Raji (cell line): ENCODE data around the gene PRDX5.
A peak's percentile ranks its signal among the peaks of the same experiment; 100 is the strongest.

ENCODE experiments used
- POLR2A ChIP-seq: IDR thresholded peaks from 2 replicates; pipeline ENCODE4 v1.6.1; 2011; ENCODE audit warnings: low read depth, low read length, control low read depth; ENCODE audit not compliant: insufficient read depth

The PRDX5 gene

GRCh38 chr11:64357446-64357845 lies 39.5 kb downstream of the PRDX5 start:
- no peak for TF ChIP-seq POLR2A

GRCh38 chr11:64357904-64358535 lies 40.1 kb downstream of the PRDX5 start:
- TF ChIP-seq POLR2A, result no peak

DNA sequence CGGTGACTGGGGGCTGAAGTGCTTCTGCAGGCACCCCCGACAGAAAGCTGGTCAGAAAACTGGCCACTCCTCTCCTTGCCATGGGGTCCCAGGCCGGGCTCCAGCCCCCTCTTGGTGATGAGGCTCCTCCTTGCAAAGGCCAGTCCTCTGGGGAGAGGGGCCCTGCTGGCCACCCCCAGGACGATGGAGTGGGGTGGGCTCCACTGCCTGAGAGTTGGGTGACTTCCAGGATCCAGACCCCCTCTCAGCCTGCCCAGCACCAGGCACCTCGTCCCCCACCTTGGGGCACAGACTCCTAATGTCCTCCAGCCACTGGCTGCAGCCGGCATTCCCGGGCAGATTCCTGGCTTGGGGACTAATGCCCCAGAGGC lies 40.6 kb downstream of the PRDX5 start:
- no peak for TF ChIP-seq POLR2A

DNA sequence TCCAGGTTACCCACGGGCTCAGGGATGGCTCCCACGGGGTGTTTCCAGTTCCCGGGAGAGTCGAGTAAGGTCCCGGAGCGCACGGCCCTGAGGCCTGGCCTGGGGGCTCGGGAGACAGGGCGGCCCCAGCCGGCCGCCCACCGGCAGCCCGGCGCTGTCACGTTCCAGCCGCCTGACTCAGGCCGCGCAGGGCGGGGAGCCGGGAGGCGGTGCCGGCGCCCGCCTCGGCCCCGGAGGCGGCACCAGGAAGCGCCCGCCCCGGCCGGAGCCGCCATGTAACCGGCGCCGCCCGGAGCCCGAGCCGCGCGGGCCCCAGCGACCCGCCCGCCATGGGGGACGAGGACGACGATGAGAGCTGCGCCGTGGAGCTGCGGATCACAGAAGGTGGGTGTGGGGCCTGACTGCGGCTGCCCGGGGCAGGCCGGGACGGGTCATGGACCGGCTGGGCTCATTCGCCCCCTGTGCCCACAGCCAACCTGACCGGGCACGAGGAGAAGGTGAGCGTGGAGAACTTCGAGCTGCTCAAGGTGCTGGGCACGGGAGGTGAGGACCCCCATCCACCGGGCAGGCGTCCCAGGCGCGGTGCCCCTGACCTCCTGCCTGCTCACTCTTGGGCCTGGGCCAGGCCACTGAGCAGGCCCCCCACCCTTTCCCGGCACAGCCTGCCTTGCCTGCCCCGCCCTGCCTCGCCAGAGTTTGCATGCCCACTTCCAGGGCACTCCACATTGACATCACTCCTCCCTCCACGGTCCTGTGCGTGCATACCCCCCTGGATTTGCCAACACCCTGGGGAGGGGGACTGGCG lies 41.2 kb downstream of the PRDX5 start, which contains the start of gene RPS6KA4:
Gene RPS6KA4, plus strand, starts transcription at position 256 of the 805 bp plus-strand sequence. Its CDS starts 74 bp downstream, at position 330.
- TF ChIP-seq POLR2A, result peak; percentile 69

- no peak for TF ChIP-seq POLR2A
Observed at GRCh38 chr11:64359712-64360445, 42.0 kb downstream of the PRDX5 start.

DNA sequence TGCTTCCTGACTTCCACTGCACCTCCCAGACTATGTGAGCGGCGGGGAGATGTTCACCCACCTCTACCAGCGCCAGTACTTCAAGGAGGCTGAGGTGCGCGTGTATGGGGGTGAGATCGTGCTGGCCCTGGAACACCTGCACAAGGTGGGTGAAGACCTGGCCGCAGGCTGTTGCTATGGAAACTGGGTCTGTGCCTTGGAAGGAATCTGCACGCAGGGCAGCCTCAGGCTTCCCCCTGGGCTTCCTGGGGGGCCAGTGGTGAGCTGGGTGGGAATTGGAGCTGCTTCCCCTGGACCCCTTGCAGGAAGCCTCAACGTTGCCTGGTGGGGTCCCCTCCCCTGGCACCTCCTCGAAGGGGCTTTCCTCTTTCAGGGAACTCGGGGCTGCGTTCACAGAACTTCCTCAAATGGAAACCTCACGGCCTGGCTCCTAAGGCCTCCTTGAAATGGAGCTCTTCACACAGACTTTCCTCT lies 42.6 kb downstream of the PRDX5 start:
- no peak for TF ChIP-seq POLR2A

DNA sequence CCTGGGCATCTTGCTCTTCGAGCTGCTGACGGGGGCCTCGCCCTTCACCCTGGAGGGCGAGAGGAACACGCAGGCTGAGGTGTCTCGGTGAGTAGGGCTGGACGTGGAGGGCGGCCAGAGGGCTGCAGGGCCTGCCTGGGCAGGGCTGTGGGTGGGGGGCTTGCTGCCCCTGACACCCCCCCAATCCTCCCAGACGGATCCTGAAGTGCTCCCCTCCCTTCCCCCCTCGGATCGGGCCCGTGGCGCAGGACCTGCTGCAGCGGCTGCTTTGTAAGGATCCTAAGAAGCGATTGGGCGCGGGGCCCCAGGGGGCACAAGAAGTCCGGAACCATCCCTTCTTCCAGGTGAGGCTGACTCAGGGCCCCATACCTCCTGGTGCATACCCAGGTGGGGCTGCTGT lies 43.7 kb downstream of the PRDX5 start:
- TF ChIP-seq POLR2A, result no peak

DNA sequence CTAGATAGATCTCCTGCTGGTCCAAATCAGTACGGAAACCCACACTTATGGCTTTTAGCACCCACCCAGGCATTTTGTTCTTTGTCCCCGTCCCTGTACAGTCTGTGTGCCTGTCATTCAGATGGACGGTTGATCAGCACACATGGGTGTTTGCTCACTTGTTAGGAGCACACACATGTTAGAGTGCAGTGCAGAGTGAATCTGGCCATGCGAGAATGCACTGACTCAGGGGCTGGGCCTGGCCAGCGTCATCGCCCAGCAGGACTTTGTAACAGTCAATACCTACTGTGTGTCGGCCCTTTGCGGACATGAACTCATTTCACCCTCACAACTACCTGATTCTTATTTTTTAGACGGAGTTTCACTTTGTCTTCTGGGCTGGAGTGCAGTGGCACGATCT lies 44.4 kb downstream of the PRDX5 start:
- no peak for TF ChIP-seq POLR2A

GRCh38 chr11:64364435-64364834 lies 46.5 kb downstream of the PRDX5 start:
- TF ChIP-seq POLR2A, result no peak

DNA sequence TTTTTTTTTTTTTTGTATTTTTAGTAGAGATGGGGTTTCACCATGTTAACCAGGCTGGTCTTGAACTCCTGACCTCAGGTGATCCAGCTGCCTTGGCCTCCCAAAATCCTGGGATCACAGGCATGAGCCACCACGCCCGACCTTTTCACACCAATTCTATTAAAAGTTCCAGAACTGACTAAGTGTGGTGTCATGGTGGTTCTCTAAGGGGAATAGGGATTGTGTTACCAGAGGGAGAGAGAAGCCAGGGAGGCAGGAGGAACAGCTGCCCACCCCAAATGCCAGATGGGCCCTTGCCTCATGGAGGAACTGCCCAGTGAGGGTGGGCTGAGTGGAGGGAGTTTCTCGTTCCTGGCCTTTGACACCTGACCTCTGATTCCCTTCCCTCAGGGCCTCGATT lies 47.0 kb downstream of the PRDX5 start:
- no peak for TF ChIP-seq POLR2A

DNA sequence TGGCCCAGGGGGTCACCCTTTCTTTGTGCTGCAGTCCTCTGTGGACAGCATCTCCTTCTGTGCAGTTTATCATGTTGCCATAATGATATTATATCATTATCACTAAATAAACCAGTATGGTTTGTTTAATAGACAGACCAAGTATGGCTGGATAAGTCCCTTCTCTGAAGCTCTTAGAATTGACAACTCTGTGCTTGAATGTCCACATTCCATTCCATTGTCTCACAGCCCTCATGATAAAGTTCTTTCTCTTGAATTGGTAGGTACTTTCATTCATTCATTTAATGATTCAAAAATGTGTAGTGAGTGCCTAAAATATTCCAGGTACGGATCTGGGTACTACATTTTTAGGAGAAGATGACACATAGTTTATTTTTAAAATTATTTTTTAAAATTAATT lies 48.8 kb downstream of the PRDX5 start:
- TF ChIP-seq POLR2A, result no peak

DNA sequence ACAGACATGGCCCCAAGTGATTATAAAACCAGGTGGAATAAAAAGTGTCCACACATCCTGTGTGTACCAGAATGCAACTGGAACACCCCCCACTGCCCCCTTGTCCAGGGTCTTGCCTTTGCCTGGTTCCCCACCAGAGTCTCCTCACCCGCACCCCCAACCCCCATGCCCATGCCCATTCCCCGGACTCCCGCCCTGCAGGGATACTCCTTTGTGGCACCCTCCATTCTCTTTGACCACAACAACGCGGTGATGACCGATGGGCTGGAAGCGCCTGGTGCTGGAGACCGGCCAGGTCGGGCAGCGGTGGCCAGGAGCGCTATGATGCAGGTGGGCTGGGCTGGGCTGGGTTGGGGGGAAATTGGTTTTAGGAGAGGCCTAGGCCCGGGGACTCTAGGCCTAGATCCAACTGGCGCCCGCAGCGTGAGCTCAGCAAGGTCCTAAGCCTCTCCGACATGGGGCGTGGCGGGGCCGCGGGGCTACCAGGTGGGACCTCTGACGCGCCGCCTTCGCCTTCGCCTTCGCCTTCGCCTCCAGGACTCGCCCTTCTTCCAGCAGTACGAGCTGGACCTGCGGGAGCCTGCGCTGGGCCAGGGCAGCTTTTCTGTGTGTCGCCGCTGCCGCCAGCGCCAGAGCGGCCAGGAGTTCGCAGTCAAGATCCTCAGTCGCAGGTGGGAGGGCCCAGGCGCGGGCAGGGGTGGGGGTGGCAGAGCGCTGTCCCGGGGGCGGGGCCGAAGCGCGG lies 50.2 kb downstream of the PRDX5 start:
- no peak for TF ChIP-seq POLR2A

DNA sequence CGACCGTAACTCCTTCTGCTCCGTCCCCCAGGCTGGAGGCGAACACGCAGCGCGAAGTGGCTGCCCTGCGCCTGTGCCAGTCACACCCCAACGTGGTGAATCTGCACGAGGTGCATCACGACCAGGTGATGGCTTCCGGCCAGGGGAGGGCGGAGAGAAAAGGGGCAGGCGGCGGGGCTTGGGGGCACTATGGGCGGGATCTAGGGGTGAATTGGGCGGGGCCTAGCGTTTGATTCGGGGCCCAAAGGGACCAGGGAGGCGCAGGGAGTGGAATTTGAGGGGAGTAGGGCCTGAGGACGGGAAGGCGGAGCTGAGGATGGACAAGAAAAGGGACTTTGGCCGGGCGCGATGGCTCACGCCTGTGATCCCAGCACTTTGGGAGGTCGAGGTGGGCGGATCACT lies 50.8 kb downstream of the PRDX5 start:
- no peak for TF ChIP-seq POLR2A

DNA sequence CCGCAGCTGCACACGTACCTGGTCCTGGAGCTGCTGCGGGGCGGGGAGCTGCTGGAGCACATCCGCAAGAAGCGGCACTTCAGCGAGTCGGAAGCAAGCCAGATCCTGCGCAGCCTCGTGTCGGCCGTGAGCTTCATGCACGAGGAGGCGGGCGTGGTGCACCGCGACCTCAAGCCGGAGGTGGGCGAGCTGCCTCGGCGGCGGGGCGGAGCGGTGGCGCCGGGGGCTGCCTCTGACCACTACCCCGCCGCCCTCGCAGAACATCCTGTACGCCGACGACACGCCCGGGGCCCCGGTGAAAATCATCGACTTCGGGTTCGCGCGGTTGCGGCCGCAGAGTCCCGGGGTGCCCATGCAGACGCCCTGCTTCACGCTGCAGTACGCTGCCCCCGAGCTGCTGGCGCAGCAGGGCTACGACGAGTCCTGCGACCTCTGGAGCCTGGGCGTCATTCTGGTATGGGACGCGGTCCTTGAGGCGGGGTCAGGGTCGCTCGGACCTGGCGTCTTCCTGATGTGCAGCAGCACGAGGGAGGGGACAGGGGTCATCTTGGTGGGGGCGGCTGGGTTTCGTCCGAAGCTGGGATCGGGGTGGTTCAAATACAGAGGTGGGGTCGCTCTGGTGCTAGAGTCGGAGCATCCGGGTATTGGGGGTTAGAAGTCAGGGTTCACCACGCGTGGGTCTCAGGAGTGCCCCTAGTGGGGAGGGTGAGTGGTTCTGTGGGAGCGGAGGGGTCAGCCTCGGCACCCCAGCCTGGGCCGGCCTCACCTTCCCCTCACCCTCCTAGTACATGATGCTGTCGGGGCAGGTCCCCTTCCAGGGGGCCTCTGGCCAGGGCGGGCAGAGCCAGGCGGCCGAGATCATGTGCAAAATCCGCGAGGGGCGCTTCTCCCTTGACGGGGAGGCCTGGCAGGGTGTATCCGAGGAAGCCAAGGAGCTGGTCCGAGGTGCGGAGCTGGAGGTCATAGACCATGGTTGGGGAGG lies 51.8 kb downstream of the PRDX5 start:
- no peak for TF ChIP-seq POLR2A
